Peyer's patch (tissue), 4 donors: ENCODE measurements around the gene FXR2. TPM values are rescaled to one million over a fixed set of nuclear protein-coding genes. Genes with fewer than 3 reads are reported as not detected.

Experiments
- DNase-seq, 3 donors: peaks; one replicate each; pipeline ENCODE4 v3.0.0-alpha.2; 2017 to 2019
- H3K27ac ChIP-seq, 4 donors: fragments of 200-600 bp; sonication (generic); one replicate each; pipeline ENCODE4 v1.5.1; 2016 to 2019
- H3K27me3 ChIP-seq, 2 donors: fragments of 200-600 bp; sonication (generic); one replicate each; pipeline ENCODE4 v1.5.1; 2019
- H3K36me3 ChIP-seq, 3 donors: fragments of 200-600 bp; sonication (generic); one replicate each; pipeline ENCODE4 v1.5.1; 2016 to 2019
- H3K4me1 ChIP-seq, 4 donors: fragments of 200-600 bp; sonication (generic); one replicate each; pipeline ENCODE4 v1.5.1; 2016 to 2019
- H3K4me3 ChIP-seq, 4 donors: fragments of 200-600 bp; sonication (generic); 1 replicate in 3 of 4; 2 replicates in 1 of 4; pipeline ENCODE4 v1.5.1; 2016 to 2019; ENCODE audit warnings: mild to moderate bottlenecking in 1 of 4
- H3K9me3 ChIP-seq, 4 donors: fragments of 200-600 bp; sonication (generic); one replicate each; pipeline ENCODE4 v1.5.1; 2016 to 2019; ENCODE audit warnings: mild to moderate bottlenecking in 1 of 4
- POLR2A ChIP-seq, 2 donors: fragments of 450-650 bp; IDR thresholded peaks; one replicate each; pipeline ENCODE4 v1.5.1; 2017; ENCODE audit warnings: antibody characterized with exemption in 2 of 2, mild to moderate bottlenecking in 2 of 2, moderate library complexity in 2 of 2
- total RNA-seq, 4 donors: library from RNA; depleted of rRNA; stranded (reverse); fragments of >200 nt; gene quantifications; one replicate each; pipeline ENCODE4 v1.1.0, GENCODE V29; 2016
- TF ChIP-seq, protein P1 (sequence below), 6 experiments: fragments of 450-650 bp in 4 of 6; fragments of 200-600 bp in 2 of 6; sonication (generic) in 1 of 6; IDR thresholded peaks; one replicate each; pipeline ENCODE4 v1.5.1; 2017 to 2019; ENCODE audit warnings: antibody characterized with exemption in 6 of 6, mild to moderate bottlenecking in 3 of 6, moderate library complexity in 1 of 6

The FXR2 gene
- total RNA-seq, 4 donors from 2014 or later: 28.8 to 38.1 (median 30.4) TPM

GRCh38 chr17:7579001-7579833, 35.5 kb downstream of the FXR2 start, which contains the start of gene CD68:
Gene CD68, plus strand, starts transcription at chr17:7579638. Its CDS starts 40 bp downstream, at chr17:7579678.
- DNase-seq: peak; percentile 75 to 93 (median 84)
- peaks cover 0 to 47% (median 0%) of the 10 kb centered on the region in 3 donors for H3K36me3 ChIP-seq
- peak within 1 kb of the TSS; percentile 12 to 54 (median 36) for H3K4me3 ChIP-seq
- TF ChIP-seq, protein P1, sequence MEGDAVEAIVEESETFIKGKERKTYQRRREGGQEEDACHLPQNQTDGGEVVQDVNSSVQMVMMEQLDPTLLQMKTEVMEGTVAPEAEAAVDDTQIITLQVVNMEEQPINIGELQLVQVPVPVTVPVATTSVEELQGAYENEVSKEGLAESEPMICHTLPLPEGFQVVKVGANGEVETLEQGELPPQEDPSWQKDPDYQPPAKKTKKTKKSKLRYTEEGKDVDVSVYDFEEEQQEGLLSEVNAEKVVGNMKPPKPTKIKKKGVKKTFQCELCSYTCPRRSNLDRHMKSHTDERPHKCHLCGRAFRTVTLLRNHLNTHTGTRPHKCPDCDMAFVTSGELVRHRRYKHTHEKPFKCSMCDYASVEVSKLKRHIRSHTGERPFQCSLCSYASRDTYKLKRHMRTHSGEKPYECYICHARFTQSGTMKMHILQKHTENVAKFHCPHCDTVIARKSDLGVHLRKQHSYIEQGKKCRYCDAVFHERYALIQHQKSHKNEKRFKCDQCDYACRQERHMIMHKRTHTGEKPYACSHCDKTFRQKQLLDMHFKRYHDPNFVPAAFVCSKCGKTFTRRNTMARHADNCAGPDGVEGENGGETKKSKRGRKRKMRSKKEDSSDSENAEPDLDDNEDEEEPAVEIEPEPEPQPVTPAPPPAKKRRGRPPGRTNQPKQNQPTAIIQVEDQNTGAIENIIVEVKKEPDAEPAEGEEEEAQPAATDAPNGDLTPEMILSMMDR (IDR thresholded peaks at IDR 0.05): no peak
- peak; percentile 89 to 95 for TF ChIP-seq POLR2A (IDR thresholded peaks at IDR 0.05)
- H3K27ac ChIP-seq: peak within 1 kb of the TSS; percentile 83 to 93 (median 90)
- H3K4me1 ChIP-seq: peaks cover 10 to 86% (median 45%) of the 10 kb centered on the region in 4 donors
- no peaks in the 10 kb centered on the region for H3K9me3 ChIP-seq
- H3K27me3 ChIP-seq: no peaks in the 10 kb centered on the region

DNA sequence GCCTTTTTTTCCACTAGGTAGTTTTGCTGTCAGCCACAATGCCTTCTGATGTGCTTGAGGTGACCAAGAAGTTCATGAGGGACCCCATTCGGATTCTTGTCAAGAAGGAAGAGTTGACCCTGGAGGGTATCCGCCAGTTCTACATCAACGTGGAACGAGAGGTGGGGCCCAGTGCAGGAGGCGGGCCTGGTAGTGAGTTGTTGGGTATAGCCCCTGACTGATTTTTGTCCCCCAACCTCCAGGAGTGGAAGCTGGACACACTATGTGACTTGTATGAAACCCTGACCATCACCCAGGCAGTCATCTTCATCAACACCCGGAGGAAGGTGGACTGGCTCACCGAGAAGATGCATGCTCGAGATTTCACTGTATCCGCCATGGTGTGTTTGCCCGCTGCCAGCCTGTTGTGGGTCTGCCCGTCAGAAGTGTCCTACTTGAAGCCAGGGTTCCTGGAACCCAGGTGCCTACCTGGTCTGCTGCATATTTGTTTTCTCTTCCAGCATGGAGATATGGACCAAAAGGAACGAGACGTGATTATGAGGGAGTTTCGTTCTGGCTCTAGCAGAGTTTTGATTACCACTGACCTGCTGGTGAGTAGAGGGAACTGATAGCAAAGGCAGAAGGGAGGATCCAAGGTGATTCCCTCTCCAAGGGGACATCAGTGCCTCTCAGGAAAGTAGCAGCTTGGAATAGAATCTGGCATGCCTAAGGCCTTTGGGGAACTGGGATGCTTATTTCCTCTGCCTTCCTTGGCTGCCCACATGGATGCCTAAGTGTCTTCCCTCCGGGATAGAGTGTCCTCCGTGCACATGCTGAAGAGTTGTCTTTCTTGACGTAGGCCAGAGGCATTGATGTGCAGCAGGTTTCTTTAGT, 37.1 kb downstream of the FXR2 start:
- H3K36me3 ChIP-seq: peaks cover 0 to 51% (median 0%) of the 10 kb centered on the region in 3 donors
- DNase-seq: no peak
- TF ChIP-seq, protein P1 (IDR thresholded peaks at IDR 0.05): no peak
- no peak for TF ChIP-seq POLR2A (IDR thresholded peaks at IDR 0.05)
- peak overlapping the region in 2 of 4 donors; percentile 40 to 93 for H3K27ac ChIP-seq
- no peaks in the 10 kb centered on the region for H3K9me3 ChIP-seq
- H3K27me3 ChIP-seq: no peaks in the 10 kb centered on the region
- H3K4me3 ChIP-seq: no peak overlapping the region
- peaks cover 4 to 84% (median 42%) of the 10 kb centered on the region in 4 donors for H3K4me1 ChIP-seq

DNA sequence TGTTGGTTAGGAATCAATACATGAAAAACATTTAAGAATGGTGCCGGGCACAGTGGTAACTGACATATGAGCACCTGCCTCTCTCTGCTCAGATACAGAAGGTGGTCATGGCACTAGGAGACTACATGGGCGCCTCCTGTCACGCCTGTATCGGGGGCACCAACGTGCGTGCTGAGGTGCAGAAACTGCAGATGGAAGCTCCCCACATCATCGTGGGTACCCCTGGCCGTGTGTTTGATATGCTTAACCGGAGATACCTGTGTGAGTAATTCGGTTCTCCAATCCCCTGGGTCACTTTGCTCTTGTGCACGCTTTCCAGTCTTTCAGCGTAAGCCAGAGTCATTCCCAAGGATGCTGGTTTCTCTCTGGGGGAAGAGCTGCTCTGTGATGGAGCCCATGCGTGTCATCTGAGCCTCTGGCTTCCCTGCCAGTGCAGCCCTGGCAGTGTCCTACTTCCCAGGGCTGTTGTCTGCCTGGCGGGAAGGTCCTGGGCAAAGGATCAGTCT, 38.2 kb downstream of the FXR2 start:
- peaks cover 4 to 74% (median 38%) of the 10 kb centered on the region in 4 donors for H3K4me1 ChIP-seq
- peaks cover 0 to 51% (median 0%) of the 10 kb centered on the region in 3 donors for H3K36me3 ChIP-seq
- H3K27ac ChIP-seq: no peak overlapping the region
- DNase-seq: no peak
- no peaks in the 10 kb centered on the region for H3K9me3 ChIP-seq
- no peak for TF ChIP-seq POLR2A (IDR thresholded peaks at IDR 0.05)
- TF ChIP-seq, protein P1 (IDR thresholded peaks at IDR 0.05): no peak
- H3K27me3 ChIP-seq: no peaks in the 10 kb centered on the region
- no peak overlapping the region for H3K4me3 ChIP-seq

- H3K4me3 ChIP-seq: no peak overlapping the region
- H3K4me1 ChIP-seq: peaks cover 4 to 69% (median 37%) of the 10 kb centered on the region in 4 donors
- peaks cover 0 to 55% (median 0%) of the 10 kb centered on the region in 3 donors for H3K36me3 ChIP-seq
- H3K27me3 ChIP-seq: no peaks in the 10 kb centered on the region
- H3K27ac ChIP-seq: no peak overlapping the region
- no peak for DNase-seq
- TF ChIP-seq, protein P1 (IDR thresholded peaks at IDR 0.05): no peak
- no peak for TF ChIP-seq POLR2A (IDR thresholded peaks at IDR 0.05)
- no peaks in the 10 kb centered on the region for H3K9me3 ChIP-seq
Measured at GRCh38 chr17:7575959-7576358, 38.7 kb downstream of the FXR2 start.

DNA sequence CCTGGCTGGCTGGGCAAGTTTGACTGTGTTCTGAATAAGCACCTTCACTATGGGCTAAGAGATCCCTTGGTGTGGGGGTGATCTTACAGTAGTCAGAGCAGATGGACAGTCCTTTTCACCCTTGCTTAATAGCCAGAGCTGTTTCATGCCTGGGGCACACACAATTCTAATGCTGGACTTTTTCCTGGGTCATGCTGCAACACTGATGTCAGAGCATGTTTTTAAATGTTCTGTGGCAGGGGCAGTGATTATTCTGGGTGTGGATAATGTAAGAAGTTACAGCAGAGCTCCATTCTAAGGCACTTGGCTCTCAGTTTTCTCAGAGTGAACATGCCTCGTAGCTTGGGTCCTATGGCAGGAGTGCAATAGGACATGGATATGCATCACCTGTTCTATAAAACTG, 39.2 kb downstream of the FXR2 start:
- H3K4me1 ChIP-seq: peaks cover 4 to 64% (median 32%) of the 10 kb centered on the region in 4 donors
- H3K4me3 ChIP-seq: no peak overlapping the region
- no peak for TF ChIP-seq POLR2A (IDR thresholded peaks at IDR 0.05)
- TF ChIP-seq, protein P1 (IDR thresholded peaks at IDR 0.05): no peak
- no peaks in the 10 kb centered on the region for H3K9me3 ChIP-seq
- H3K36me3 ChIP-seq: peaks cover 0 to 60% (median 0%) of the 10 kb centered on the region in 3 donors
- no peaks in the 10 kb centered on the region for H3K27me3 ChIP-seq
- H3K27ac ChIP-seq: peak overlapping the region in 2 of 4 donors; percentile 3 to 100
- DNase-seq: no peak
